GM19324 (cell line): ENCODE measurements around the gene PATE4.

ENCODE experiments used
- ATAC-seq: cut with Tn5 transposase; IDR thresholded peaks from one replicate; pipeline ENCODE4 v1.9.1; 2021; ENCODE audit warnings: mild to moderate bottlenecking, moderate library complexity; ENCODE audit not compliant: unreplicated experiment, low FRiP score

Gene PATE4

GRCh38 chr11:125886997-125887372, 53.9 kb downstream of the PATE4 start:
- peak; percentile 21 for ATAC-seq

- ATAC-seq, result peak; percentile 95
Observed at GRCh38 chr11:125887373-125888324, 54.5 kb downstream of the PATE4 start, which contains the start of gene HYLS1. HYLS1 (plus strand) TSS chr11:125887668; CDS start chr11:125899369, 11,701 bp downstream.
